OCI-LY3 (cell line): ENCODE measurements around the gene GPATCH8.

Experiments used
- H2AFZ ChIP-seq: fragments of 200-600, 300-600 bp; shearing (Covaris generic); 2 replicates; pipeline ENCODE4 v1.6.0; 2014; ENCODE audit warnings: antibody characterized with exemption, low read depth, low read length
- H3K27ac ChIP-seq: fragments of 200-600, 300-600 bp; sonication (generic); 2 replicates; pipeline ENCODE4 v1.5.1; 2014; ENCODE audit warnings: mild to moderate bottlenecking, low read length, moderate library complexity, mixed read lengths
- H3K27me3 ChIP-seq: fragments of 200-600, 300-600 bp; sonication (generic); 2 replicates; pipeline ENCODE4 v1.6.1; 2014; ENCODE audit warnings: low read depth, low read length, mixed read lengths
- H3K36me3 ChIP-seq: fragments of 200-600, 300-600 bp; sonication (generic); replicated peaks from 2 replicates; pipeline ENCODE3; 2014; ENCODE audit warnings: low read depth, low read length, mixed read lengths
- H3K4me1 ChIP-seq: fragments of 300-600, 200-600 bp; sonication (generic); 2 replicates; pipeline ENCODE4 v1.6.1; 2014; ENCODE audit warnings: low read length, mixed read lengths
- H3K4me2 ChIP-seq: fragments of 200-600, 300-600 bp; sonication (generic); 2 replicates; pipeline ENCODE4 v1.6.1; 2014; ENCODE audit warnings: low read length, mixed read lengths
- H3K4me3 ChIP-seq: fragments of 300-600, 200-600 bp; sonication (generic); 2 replicates; pipeline ENCODE4 v1.5.1; 2014; ENCODE audit warnings: antibody characterized with exemption, mild to moderate bottlenecking, low read length, moderate library complexity
- H3K79me2 ChIP-seq: fragments of 300-600, 200-600 bp; shearing (Covaris generic); 2 replicates; pipeline ENCODE4 v1.6.1; 2014; ENCODE audit warnings: mild to moderate bottlenecking, low read length, mixed read lengths
- H3K9ac ChIP-seq: fragments of 300-600, 200-600 bp; shearing (Covaris generic); 2 replicates; pipeline ENCODE4 v1.6.0; 2014; ENCODE audit warnings: mild to moderate bottlenecking, low read length, moderate library complexity
- H3K9me3 ChIP-seq: fragments of 200-600, 300-600 bp; shearing (Covaris generic); 2 replicates; pipeline ENCODE4 v1.6.1; 2014; ENCODE audit warnings: low read length, mixed read lengths; ENCODE audit not compliant: insufficient read depth
- H4K20me1 ChIP-seq: fragments of 200-600, 300-600 bp; sonication (generic); 2 replicates; pipeline ENCODE4 v1.6.1; 2016; ENCODE audit warnings: low read length, mixed read lengths; ENCODE audit not compliant: insufficient read depth
- CTCF ChIP-seq: fragments of 200-600, 300-600 bp; sonication (generic); IDR thresholded peaks from 2 replicates; pipeline ENCODE4 v1.5.1; 2014; ENCODE audit warnings: antibody characterized with exemption, low read length, low read depth
- EZH2phosphoT487 ChIP-seq: fragments of 200-600 bp; shearing (Covaris generic); IDR thresholded peaks from 2 replicates; pipeline ENCODE4 v1.6.1; 2018; ENCODE audit warnings: antibody characterized with exemption, mixed run types, low read depth

GPATCH8 gene

GRCh38 chr17:44384823-44385286, 118.4 kb downstream of the GPATCH8 start:
- peak overlapping the region; percentile 99 for H3K4me2 ChIP-seq

GRCh38 chr17:44384281-44384822, 118.9 kb downstream of the GPATCH8 start:
- Histone ChIP-seq H3K27ac (no peak overlapping the region), H3K79me2 (no peaks in the 10 kb centered on the region), H3K27me3 (peaks cover 2% of the 10 kb centered on the region; the same call in 1 of the 2 replicates), H3K4me3 (peak overlapping the region; percentile 95; the same call in 1 of the 2 replicates), H3K36me3 (no peaks in the 10 kb centered on the region), H4K20me1 (no peaks in the 10 kb centered on the region), H3K4me2 (0 out of 2 replicates have a peak overlapping the region, but pooled peaks have one; percentile 99), H2AFZ (no peak overlapping the region), H3K9ac (no peak overlapping the region), H3K9me3 (no peaks in the 10 kb centered on the region), H3K4me1 (peaks cover 4% of the 10 kb centered on the region; the same call in 1 of the 2 replicates)
- TF ChIP-seq CTCF (no peak), EZH2phosphoT487 (no peak)

More at GRCh38 chr17:44384823-44385286, 118.4 kb downstream of the GPATCH8 start:
- no peaks in the 10 kb centered on the region for H3K9me3 ChIP-seq
- H3K27me3 ChIP-seq: peaks cover 2% of the 10 kb centered on the region; the same call in 1 of the 2 replicates
- H3K4me1 ChIP-seq: peaks cover 7% of the 10 kb centered on the region; the same call in 1 of the 2 replicates
- TF ChIP-seq EZH2phosphoT487: no peak
- peak overlapping the region; percentile 95 for H3K4me3 ChIP-seq
- H3K36me3 ChIP-seq: no peaks in the 10 kb centered on the region
- no peaks in the 10 kb centered on the region for H3K79me2 ChIP-seq
- H2AFZ ChIP-seq: peak overlapping the region; percentile 97
- H4K20me1 ChIP-seq: no peaks in the 10 kb centered on the region
- H3K27ac ChIP-seq: no peak overlapping the region
- peak overlapping the region; percentile 72 for H3K9ac ChIP-seq

GRCh38 chr17:44383861-44384260, 119.3 kb downstream of the GPATCH8 start:
- Histone ChIP-seq H3K9ac (no peak overlapping the region), H3K27ac (no peak overlapping the region), H3K4me1 (peaks cover 4% of the 10 kb centered on the region; the same call in 1 of the 2 replicates), H3K4me3 (no peak overlapping the region), H3K36me3 (no peaks in the 10 kb centered on the region), H3K27me3 (peaks cover 2% of the 10 kb centered on the region; the same call in 1 of the 2 replicates), H4K20me1 (no peaks in the 10 kb centered on the region), H3K9me3 (no peaks in the 10 kb centered on the region), H3K4me2 (no peak overlapping the region), H3K79me2 (no peaks in the 10 kb centered on the region), H2AFZ (no peak overlapping the region)
- TF ChIP-seq EZH2phosphoT487 (no peak), CTCF (no peak)

GRCh38 chr17:44383363-44383762, 119.8 kb downstream of the GPATCH8 start:
- no peaks in the 10 kb centered on the region for H3K9me3 ChIP-seq
- no peaks in the 10 kb centered on the region for H3K36me3 ChIP-seq
- no peak overlapping the region for H2AFZ ChIP-seq
- H3K9ac ChIP-seq: no peak overlapping the region
- H3K27me3 ChIP-seq: peaks cover 2% of the 10 kb centered on the region; the same call in 1 of the 2 replicates
- no peaks in the 10 kb centered on the region for H3K79me2 ChIP-seq
- H3K4me2 ChIP-seq: no peak overlapping the region
- no peak overlapping the region for H3K4me3 ChIP-seq
- no peaks in the 10 kb centered on the region for H4K20me1 ChIP-seq
- H3K27ac ChIP-seq: no peak overlapping the region
- TF ChIP-seq EZH2phosphoT487 (no peak), CTCF (no peak)
- peaks cover 4% of the 10 kb centered on the region; the same call in 1 of the 2 replicates for H3K4me1 ChIP-seq
